GM18519 (cell line): ENCODE data around the gene ACTC1.

Experiments used
- ATAC-seq: cut with Tn5 transposase; IDR thresholded peaks from one replicate; pipeline ENCODE4 v1.9.1; 2021; ENCODE audit warnings: mild to moderate bottlenecking, moderate library complexity; ENCODE audit not compliant: unreplicated experiment, low FRiP score

ACTC1 gene

DNA sequence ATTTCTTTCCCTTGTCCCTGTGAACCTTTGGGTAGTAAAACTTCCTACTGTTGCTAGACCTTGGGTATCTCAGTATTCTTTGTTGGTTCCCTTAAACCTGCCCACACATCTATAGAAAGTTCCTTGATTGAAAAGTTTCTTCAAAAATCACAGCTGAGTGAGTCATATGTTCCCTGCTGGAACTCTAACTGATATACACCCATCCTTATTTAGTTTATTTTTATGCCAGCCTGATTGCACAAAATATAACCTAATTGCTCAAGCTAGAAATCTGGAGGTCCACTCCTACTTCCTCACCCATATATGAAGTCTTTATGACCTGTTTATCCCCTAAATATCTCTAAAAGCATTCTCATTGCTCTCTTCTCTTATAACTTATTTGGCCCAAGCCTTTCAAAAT lies 26.8 kb downstream of the ACTC1 start:
- no peak for ATAC-seq

DNA sequence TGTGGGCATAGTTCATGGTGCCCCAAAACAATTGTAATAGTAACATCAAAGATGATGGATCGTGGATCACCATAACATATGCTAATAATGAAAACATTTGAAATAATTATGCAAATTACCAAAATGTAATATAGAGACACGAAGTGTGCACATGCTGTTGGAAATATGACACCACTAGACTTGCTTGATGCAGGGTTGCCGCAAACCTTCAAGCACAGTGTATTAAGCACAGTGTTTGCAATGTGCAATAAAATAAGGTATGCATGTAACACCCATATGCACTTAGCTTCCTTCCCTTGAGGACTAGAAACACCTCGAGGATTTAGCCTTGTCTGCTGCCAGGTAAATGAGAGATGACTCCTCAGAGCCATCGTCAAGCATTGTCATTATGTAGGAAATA lies 29.6 kb downstream of the ACTC1 start:
- ATAC-seq: no peak

- ATAC-seq: no peak
These were observed 34.4 kb downstream of the ACTC1 start for GRCh38 chr15:34760909-34761308.

- no peak for ATAC-seq
These were observed 35.4 kb downstream of the ACTC1 start for GRCh38 chr15:34759992-34760391.

- ATAC-seq: no peak
These were observed 36.0 kb downstream of the ACTC1 start for GRCh38 chr15:34759347-34759746.

GRCh38 chr15:34757262-34757661 lies 38.1 kb downstream of the ACTC1 start:
- no peak for ATAC-seq

DNA sequence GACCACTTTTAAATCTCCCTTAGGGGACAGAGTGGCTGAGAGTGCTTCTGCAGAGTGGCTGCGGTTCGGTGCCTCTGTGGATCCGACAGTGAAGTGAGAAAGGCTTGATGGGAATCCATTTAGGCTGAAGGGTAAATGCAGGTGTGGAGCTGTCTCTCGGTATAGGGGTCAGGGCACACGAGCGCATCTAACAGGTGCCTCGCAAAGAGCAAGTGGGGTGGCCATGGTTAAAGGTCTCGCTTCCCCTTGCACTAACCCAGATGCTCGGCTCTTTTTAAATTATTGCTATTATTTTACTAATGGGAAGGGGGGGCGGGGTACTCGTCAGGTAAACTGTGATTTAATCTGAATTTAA lies 40.0 kb downstream of the ACTC1 start:
- no peak for ATAC-seq

DNA sequence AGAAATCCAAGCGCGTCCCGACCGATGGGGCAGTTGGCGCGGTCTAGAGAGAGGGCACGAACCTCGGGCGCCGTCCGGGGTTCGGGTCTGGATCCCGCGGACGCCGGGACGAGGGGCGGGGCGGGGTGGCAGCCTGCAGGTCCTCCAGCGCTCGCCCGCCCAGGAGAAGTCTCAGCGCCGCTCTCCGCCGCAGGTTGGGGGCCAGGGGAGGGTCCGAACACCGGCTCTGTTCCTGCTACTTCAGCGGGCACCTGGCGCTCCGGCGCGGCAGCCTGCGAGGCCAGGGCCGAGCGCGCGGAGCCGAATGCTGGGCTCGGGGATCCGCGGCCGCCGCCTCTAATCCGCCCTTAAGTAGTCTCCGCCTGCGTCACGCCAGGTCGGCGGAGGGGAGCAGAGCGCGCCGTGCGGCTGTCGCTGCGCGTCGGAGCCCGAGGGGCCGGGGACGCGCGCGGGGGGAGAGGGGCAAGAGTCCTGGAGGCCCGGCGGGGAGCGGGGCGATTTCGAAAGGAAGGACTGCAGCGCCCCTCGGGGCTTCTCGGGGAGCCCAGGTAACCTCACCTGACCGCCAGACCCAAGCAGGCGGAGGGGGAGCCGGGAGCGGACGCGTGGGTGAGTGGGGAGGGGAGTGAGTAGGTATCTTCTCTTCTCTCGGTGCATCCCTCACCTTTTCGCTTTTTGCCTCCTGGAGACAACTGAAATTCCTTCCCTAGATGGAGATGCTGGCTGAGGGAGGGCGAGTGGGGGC lies 40.5 kb downstream of the ACTC1 start, which contains the start of gene GJD2:
TSS of gene GJD2 (minus strand) at position 325 of the 745 bp plus-strand sequence. CDS start 510 bp downstream, outside the sequence.
- no peak for ATAC-seq

DNA sequence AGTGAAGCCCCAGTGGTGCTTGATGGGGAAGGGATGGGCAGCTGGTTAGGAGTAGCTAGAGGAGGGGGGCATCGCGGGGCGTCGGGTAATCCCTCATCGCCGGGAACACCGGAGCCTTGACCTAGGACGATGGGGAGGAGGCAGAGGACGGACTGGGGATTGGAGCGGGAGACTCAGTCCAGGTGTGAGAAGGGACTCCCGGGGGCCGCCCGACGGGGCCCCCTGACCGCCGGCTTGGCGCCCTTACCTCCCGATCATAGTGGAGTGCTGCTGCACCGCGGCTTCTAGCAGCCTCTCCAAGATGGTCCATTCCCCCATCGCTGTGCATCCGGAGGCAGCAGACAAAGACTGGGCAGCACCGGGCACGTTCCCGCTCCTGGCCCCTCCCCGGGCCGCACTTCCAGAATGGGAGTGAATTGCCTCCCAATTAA lies 41.2 kb downstream of the ACTC1 start:
- ATAC-seq: no peak

GRCh38 chr15:34753236-34753894 lies 42.0 kb downstream of the ACTC1 start:
- ATAC-seq: no peak

DNA sequence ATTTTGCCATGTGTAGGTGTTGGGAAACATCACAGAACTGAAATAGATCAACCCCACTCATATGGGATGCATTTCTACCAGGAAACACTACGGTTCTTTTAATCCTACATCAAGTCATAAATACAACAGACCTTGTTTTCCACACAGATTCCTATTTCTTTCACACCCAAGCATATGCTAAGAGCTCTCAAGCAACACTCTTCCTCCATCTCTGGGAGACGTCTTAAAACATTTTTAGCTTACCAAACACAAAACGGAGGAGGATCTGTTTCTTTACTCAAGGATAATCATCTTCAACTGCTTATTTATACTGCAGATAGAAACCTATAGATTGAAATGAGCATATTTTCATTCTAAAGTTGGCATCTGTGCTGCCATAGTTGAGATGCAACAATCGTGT lies 45.7 kb downstream of the ACTC1 start:
- ATAC-seq: no peak
